Astrocyte (in vitro differentiated cells and primary cell): ENCODE results near the gene FGFBP1. TPM values are rescaled to one million over a fixed set of nuclear protein-coding genes. Genes with fewer than 3 reads are reported as not detected.
A peak's percentile ranks its signal among the peaks of the same experiment; 100 is the strongest.

Experiments used
- DNase-seq: peaks from one replicate; pipeline ENCODE4 v3.0.0-alpha.2; 2010; ENCODE audit warnings: low read depth
- FAIRE-seq: peaks from 2 replicates; lab custom pipeline; 2011; peaks lifted over from hg19 to GRCh38; lab: Jason Lieb, UNC
- H2AFZ ChIP-seq: 2 replicates; pipeline ENCODE4 v1.6.0; 2012; ENCODE audit warnings: low read depth, low read length, inconsistent platforms
- H3K27ac ChIP-seq: 2 replicates; pipeline ENCODE4 v1.5.1; 2011; ENCODE audit warnings: low read depth, low read length, inconsistent platforms
- H3K27me3 ChIP-seq: 2 replicates; pipeline ENCODE4 v1.6.0; 2011; ENCODE audit warnings: low read length, inconsistent platforms; ENCODE audit not compliant: insufficient read depth
- H3K36me3 ChIP-seq: 2 replicates; pipeline ENCODE4 v1.5.1; 2011; ENCODE audit warnings: low read length, inconsistent platforms; ENCODE audit not compliant: insufficient read depth
- H3K4me1 ChIP-seq: 2 replicates; pipeline ENCODE4 v1.5.1; 2011; ENCODE audit warnings: low read length, inconsistent platforms; ENCODE audit not compliant: insufficient read depth
- H3K4me2 ChIP-seq: 2 replicates; pipeline ENCODE4 v1.6.0; 2012; ENCODE audit warnings: low read length, inconsistent platforms
- H3K4me3 ChIP-seq: 2 replicates; pipeline ENCODE4 v1.5.1; 2011; ENCODE audit warnings: low read depth, mild to moderate bottlenecking, low read length, inconsistent platforms; ENCODE audit not compliant: insufficient read depth
- H3K79me2 ChIP-seq: 2 replicates; pipeline ENCODE4 v1.6.0; 2012; ENCODE audit warnings: mild to moderate bottlenecking, low read length, inconsistent platforms; ENCODE audit not compliant: insufficient read depth
- H3K9ac ChIP-seq: 2 replicates; pipeline ENCODE4 v1.6.0; 2012; ENCODE audit warnings: mild to moderate bottlenecking, low read length, inconsistent platforms
- H3K9me3 ChIP-seq: 2 replicates; pipeline ENCODE4 v1.5.1; 2012; ENCODE audit warnings: low read depth, mild to moderate bottlenecking, low read length, inconsistent platforms; ENCODE audit not compliant: insufficient read depth
- H4K20me1 ChIP-seq: 2 replicates; pipeline ENCODE4 v1.6.0; 2012; ENCODE audit warnings: low read length, inconsistent platforms; ENCODE audit not compliant: insufficient read depth
- H3K27ac Mint-ChIP-seq: one replicate; pipeline ENCODE4 v1.8.0; 2021; ENCODE audit warnings: mild to moderate bottlenecking, mixed read lengths; ENCODE audit not compliant: unreplicated experiment
- H3K27me3 Mint-ChIP-seq: one replicate; pipeline ENCODE4 v1.8.0; 2021; ENCODE audit warnings: low read depth, mixed read lengths; ENCODE audit not compliant: unreplicated experiment
- H3K36me3 Mint-ChIP-seq: one replicate; pipeline ENCODE4 v1.8.0; 2021; ENCODE audit warnings: low read depth, mixed read lengths; ENCODE audit not compliant: unreplicated experiment
- H3K4me1 Mint-ChIP-seq: one replicate; pipeline ENCODE4 v1.8.0; 2021; ENCODE audit warnings: low read depth, mixed read lengths; ENCODE audit not compliant: unreplicated experiment
- H3K4me3 Mint-ChIP-seq: one replicate; pipeline ENCODE4 v1.8.0; 2021; ENCODE audit warnings: mild to moderate bottlenecking, moderate library complexity, mixed read lengths; ENCODE audit not compliant: unreplicated experiment
- H3K9me3 Mint-ChIP-seq: one replicate; pipeline ENCODE4 v1.8.0; 2021; ENCODE audit warnings: mild to moderate bottlenecking, mixed read lengths; ENCODE audit not compliant: unreplicated experiment
- EZH2 ChIP-seq: IDR thresholded peaks from 2 replicates; pipeline ENCODE4 v1.6.1; 2012; ENCODE audit warnings: mild to moderate bottlenecking, low read length, inconsistent platforms; ENCODE audit not compliant: insufficient read depth
- total RNA-seq: library from RNA; stranded (reverse); gene quantifications from 2 replicates; pipeline ENCODE4 v1.2.1, GENCODE V29; 2021
- TF ChIP-seq, protein P1 (sequence below): IDR thresholded peaks from 2 replicates; pipeline ENCODE4 v1.5.1; 2011; ENCODE audit warnings: low read depth, mild to moderate bottlenecking, inconsistent platforms, low read length, moderate library complexity; ENCODE audit not compliant: insufficient read depth

The FGFBP1 gene
- total RNA-seq, 1 donor from 2014 or later = not detected

DNA sequence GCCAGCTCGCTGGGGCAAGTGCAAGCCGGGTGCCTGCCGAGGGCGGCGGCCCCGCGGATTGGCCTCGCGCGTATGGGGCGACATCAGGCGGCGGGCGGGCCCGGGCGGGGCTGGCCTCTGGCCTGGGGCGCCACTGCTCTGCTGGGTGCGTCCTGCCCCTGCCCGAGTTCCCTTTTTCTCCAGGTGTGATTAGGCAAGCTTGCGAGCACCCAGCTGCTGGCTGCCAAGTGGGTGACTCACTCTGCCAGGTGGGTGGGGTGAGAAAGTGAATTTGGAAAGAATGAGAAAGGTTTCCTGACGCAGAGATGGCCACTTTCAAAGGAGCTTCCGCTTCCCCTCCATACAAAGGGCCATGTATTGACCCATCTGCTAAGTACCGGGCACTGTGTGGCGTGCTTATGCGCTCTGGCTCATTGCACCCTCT is 32.5 kb downstream of the FGFBP1 start:
- FAIRE-seq (no peak), DNase-seq (peak; percentile 68)
- no peaks in the 10 kb centered on the region for H3K79me2 ChIP-seq
- H3K9me3 ChIP-seq = no peaks in the 10 kb centered on the region
- H4K20me1 ChIP-seq = no peaks in the 10 kb centered on the region
- H3K27me3 ChIP-seq = no peaks in the 10 kb centered on the region
- H3K27ac ChIP-seq = no peak overlapping the region
- no peak overlapping the region for H3K4me3 Mint-ChIP-seq
- H3K4me3 ChIP-seq = no peak overlapping the region
- H3K9me3 Mint-ChIP-seq = peaks cover 3% of the 10 kb centered on the region
- H3K27ac Mint-ChIP-seq = no peak overlapping the region
- peaks cover 8% of the 10 kb centered on the region for H3K36me3 Mint-ChIP-seq
- no peak overlapping the region for H2AFZ ChIP-seq
- no peaks in the 10 kb centered on the region for H3K4me1 ChIP-seq
- H3K4me1 Mint-ChIP-seq = peaks cover 3% of the 10 kb centered on the region
- no peak for TF ChIP-seq EZH2
- TF ChIP-seq, protein P1, sequence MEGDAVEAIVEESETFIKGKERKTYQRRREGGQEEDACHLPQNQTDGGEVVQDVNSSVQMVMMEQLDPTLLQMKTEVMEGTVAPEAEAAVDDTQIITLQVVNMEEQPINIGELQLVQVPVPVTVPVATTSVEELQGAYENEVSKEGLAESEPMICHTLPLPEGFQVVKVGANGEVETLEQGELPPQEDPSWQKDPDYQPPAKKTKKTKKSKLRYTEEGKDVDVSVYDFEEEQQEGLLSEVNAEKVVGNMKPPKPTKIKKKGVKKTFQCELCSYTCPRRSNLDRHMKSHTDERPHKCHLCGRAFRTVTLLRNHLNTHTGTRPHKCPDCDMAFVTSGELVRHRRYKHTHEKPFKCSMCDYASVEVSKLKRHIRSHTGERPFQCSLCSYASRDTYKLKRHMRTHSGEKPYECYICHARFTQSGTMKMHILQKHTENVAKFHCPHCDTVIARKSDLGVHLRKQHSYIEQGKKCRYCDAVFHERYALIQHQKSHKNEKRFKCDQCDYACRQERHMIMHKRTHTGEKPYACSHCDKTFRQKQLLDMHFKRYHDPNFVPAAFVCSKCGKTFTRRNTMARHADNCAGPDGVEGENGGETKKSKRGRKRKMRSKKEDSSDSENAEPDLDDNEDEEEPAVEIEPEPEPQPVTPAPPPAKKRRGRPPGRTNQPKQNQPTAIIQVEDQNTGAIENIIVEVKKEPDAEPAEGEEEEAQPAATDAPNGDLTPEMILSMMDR = no peak
- H3K36me3 ChIP-seq = no peaks in the 10 kb centered on the region
- no peak overlapping the region for H3K4me2 ChIP-seq
- H3K9ac ChIP-seq = no peak overlapping the region
- H3K27me3 Mint-ChIP-seq = no peaks in the 10 kb centered on the region

DNA sequence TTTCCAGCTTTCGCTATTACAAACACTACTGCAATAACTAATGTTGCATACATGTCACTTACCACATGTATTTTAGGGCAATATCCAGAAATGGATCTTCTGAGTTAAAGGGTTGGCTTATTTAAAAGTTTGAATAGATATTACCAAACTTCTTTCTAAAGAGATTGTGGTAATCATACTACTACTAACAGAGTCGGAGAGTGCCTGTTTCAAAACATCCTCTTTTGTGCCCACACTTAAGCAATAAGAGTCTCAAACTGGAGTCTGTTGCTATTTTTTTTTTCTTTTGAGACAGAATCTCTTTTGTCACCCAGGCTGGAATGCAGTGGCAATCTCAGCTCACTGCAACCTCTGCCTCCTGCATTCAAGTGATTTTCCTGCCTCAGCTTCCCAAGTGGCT is 35.8 kb downstream of the FGFBP1 start:
- TF ChIP-seq, protein P1 = no peak
- TF ChIP-seq EZH2 = no peak
- Histone ChIP-seq H2AFZ (no peak overlapping the region), H3K79me2 (no peaks in the 10 kb centered on the region), H3K27ac (no peak overlapping the region), H3K27me3 (no peaks in the 10 kb centered on the region), H3K36me3 (no peaks in the 10 kb centered on the region), H3K9me3 (no peaks in the 10 kb centered on the region), H3K4me2 (no peak overlapping the region), H3K4me3 (no peak overlapping the region), H4K20me1 (no peaks in the 10 kb centered on the region), H3K4me1 (no peaks in the 10 kb centered on the region), H3K9ac (no peak overlapping the region)
- Mint-ChIP-seq H3K4me1 (peaks cover 3% of the 10 kb centered on the region), H3K4me3 (no peak overlapping the region), H3K27ac (no peak overlapping the region), H3K27me3 (no peaks in the 10 kb centered on the region), H3K9me3 (peaks cover 3% of the 10 kb centered on the region), H3K36me3 (peaks cover 8% of the 10 kb centered on the region)
- no peak for DNase-seq
- FAIRE-seq = no peak

DNA sequence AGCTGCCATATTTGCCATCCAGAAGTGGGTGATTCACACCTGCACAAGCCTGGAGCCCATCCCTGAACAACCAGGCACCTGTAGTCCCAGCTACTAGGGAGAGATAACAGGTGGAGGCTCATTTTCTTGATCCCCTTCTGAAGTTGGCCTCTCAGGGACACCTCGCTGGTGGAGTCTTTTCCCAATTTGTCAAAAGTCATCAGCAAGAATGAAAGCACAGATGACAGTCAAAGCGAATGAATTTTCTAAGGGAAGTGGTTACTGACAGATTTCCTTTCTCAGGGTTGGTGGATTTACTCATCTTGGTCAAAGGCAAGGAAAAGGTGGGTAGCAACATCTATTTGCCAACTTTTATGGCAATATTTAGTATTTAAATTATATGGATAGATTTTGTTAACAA is 36.5 kb downstream of the FGFBP1 start:
- Histone ChIP-seq H3K27ac (no peak overlapping the region), H3K4me1 (no peaks in the 10 kb centered on the region), H2AFZ (no peak overlapping the region), H3K27me3 (no peaks in the 10 kb centered on the region), H4K20me1 (no peaks in the 10 kb centered on the region), H3K79me2 (no peaks in the 10 kb centered on the region), H3K9ac (no peak overlapping the region), H3K9me3 (no peaks in the 10 kb centered on the region), H3K36me3 (no peaks in the 10 kb centered on the region), H3K4me2 (no peak overlapping the region), H3K4me3 (no peak overlapping the region)
- Mint-ChIP-seq H3K9me3 (peaks cover 3% of the 10 kb centered on the region), H3K27me3 (no peaks in the 10 kb centered on the region), H3K36me3 (peaks cover 8% of the 10 kb centered on the region), H3K27ac (no peak overlapping the region), H3K4me1 (peaks cover 3% of the 10 kb centered on the region), H3K4me3 (no peak overlapping the region)
- TF ChIP-seq EZH2 = no peak
- FAIRE-seq (no peak), DNase-seq (no peak)
